Mesothelial cell of epicardium (in vitro differentiated cells): ENCODE measurements around the gene ANKRD13D. TPM values are rescaled to one million over a fixed set of nuclear protein-coding genes. Genes with fewer than 3 reads are reported as not detected.
"Not testable (repeated sequence)": the region's sequence is repeated elsewhere in the genome, so short reads cannot be mapped to it uniquely, and the experiment has no call there.

ENCODE experiments used
- DNase-seq, 2 experiments: peaks; one replicate each; pipeline ENCODE4 v3.0.0; 2021; ENCODE audit warnings: low spot score in 2 of 2; ENCODE audit not compliant: unreplicated experiment in 2 of 2
- H3K27ac Mint-ChIP-seq: 2 replicates; pipeline ENCODE4 v1.8.0; 2021; ENCODE audit warnings: mixed read lengths
- H3K27me3 Mint-ChIP-seq: 2 replicates; pipeline ENCODE4 v1.8.0; 2021; ENCODE audit warnings: low read depth, mixed read lengths
- H3K36me3 Mint-ChIP-seq: 2 replicates; pipeline ENCODE4 v1.8.0; 2021; ENCODE audit warnings: mixed read lengths
- H3K4me1 Mint-ChIP-seq: 2 replicates; pipeline ENCODE4 v1.8.0; 2021; ENCODE audit warnings: mixed read lengths
- H3K4me3 Mint-ChIP-seq: 2 replicates; pipeline ENCODE4 v1.8.0; 2021; ENCODE audit warnings: mild to moderate bottlenecking, moderate library complexity, mixed read lengths
- H3K9me3 Mint-ChIP-seq: 2 replicates; pipeline ENCODE4 v1.8.0; 2021; ENCODE audit warnings: mixed read lengths
- CTCF ChIP-seq: fragments of 200-600 bp; sonication (generic); IDR thresholded peaks from one replicate; pipeline ENCODE4 v1.5.0; 2021; ENCODE audit warnings: antibody characterized with exemption; ENCODE audit not compliant: unreplicated experiment
- total RNA-seq: library from RNA; stranded (reverse); gene quantifications from 3 replicates; pipeline ENCODE4 v1.2.1, GENCODE V29; 2021

The ANKRD13D gene
- total RNA-seq, 1 donor from 2014 or later: 76.5 TPM

DNA sequence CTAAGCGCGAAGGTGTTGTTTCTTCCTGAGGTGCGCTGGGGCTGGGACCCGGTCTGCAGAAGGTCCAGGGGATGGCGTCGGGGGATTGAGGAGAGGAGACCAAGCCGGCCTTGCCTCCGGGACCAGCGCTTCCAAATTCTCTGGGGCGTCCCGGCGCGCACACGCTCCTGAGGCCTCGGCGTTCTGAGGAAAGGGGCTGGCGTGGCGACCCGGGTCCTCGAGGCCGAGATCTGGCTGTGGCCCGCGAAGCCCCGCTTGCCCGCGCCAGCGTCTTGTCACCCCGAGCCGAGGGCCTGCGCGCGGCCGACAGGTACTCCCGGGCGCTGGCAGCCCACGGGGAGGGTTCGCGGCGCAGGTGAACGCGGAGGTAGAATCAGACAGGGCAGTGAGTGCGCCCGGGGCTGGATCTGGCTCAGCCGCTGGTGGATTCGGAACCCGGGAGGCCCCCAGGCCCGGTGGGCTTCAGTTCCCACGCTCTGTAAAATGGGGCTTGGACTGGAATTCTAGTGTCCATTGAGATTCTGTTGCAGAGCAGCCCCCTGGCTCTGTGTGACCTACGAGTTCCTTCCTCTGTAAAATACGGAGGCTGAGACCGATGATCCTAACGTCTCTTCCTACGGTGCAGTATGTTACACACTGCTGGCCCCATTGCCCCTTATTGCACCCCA lies 28.9 kb downstream of the ANKRD13D start:
- H3K9me3 Mint-ChIP-seq: no peaks in the 10 kb centered on the region
- TF ChIP-seq CTCF: peak; percentile 34
- H3K36me3 Mint-ChIP-seq: no peaks in the 10 kb centered on the region
- H3K4me3 Mint-ChIP-seq: peak overlapping the region; percentile 95
- peak overlapping the region; percentile 99 for H3K27ac Mint-ChIP-seq
- H3K4me1 Mint-ChIP-seq: peaks cover 10% of the 10 kb centered on the region
- H3K27me3 Mint-ChIP-seq: peaks cover 4% of the 10 kb centered on the region
- DNase-seq: no peak

- H3K4me1 Mint-ChIP-seq, H3K36me3 Mint-ChIP-seq, H3K27me3 Mint-ChIP-seq, H3K9me3 Mint-ChIP-seq, DNase-seq, H3K27ac Mint-ChIP-seq: not testable (repeated sequence)
- peak overlapping the region; percentile 95 for H3K4me3 Mint-ChIP-seq
Measured at GRCh38 chr11:67318876-67319275, 29.8 kb downstream of the ANKRD13D start.

DNA sequence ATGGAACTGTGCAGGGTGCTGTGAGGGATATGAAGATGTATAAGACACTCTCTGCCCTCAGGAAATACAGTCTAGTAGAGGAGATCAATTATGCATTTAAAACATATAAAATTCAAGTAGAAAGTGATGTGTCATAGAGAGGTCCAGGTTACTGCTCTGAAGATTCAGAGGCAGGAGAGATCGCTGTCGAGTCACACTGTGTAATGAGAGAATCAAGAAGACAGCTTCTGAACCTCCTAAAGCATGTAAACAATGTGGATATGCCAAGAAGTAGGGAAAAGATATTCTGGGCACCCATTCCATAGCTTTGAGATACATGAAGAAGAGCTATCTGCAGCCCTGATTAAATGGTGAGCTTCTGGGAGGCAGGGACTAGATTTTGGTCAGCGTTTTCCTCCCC lies 30.9 kb downstream of the ANKRD13D start:
- DNase-seq: no peak
- H3K9me3 Mint-ChIP-seq: no peaks in the 10 kb centered on the region
- H3K4me3 Mint-ChIP-seq: no peak overlapping the region
- TF ChIP-seq CTCF: no peak
- no peak overlapping the region for H3K27ac Mint-ChIP-seq
- H3K27me3 Mint-ChIP-seq: peaks cover 4% of the 10 kb centered on the region
- peaks cover 10% of the 10 kb centered on the region for H3K4me1 Mint-ChIP-seq
- peaks cover 2% of the 10 kb centered on the region for H3K36me3 Mint-ChIP-seq

DNA sequence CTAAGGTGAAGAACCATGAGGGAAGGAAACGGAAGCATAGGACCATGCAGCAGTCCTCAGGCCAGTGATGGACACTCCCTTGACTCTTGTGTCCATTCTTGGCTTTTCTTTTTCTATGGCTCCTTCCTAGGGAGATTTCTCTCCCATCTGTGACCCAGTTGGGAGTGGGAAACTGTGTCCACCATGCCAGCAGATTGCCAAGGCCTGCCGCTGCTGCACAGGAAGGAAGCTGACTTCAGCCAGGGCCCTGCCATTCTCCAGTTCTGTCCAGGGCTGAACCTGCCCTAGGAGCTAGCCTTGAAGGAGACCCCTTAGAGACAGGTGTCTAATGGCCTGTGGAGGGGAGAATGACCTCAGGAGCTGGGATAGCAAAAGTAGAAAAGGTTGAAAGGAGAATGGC lies 31.6 kb downstream of the ANKRD13D start:
- Mint-ChIP-seq H3K36me3 (peaks cover 2% of the 10 kb centered on the region), H3K4me1 (peaks cover 10% of the 10 kb centered on the region), H3K4me3 (no peak overlapping the region), H3K27ac (no peak overlapping the region), H3K27me3 (peaks cover 4% of the 10 kb centered on the region), H3K9me3 (no peaks in the 10 kb centered on the region)
- no peak for DNase-seq
- no peak for TF ChIP-seq CTCF

DNA sequence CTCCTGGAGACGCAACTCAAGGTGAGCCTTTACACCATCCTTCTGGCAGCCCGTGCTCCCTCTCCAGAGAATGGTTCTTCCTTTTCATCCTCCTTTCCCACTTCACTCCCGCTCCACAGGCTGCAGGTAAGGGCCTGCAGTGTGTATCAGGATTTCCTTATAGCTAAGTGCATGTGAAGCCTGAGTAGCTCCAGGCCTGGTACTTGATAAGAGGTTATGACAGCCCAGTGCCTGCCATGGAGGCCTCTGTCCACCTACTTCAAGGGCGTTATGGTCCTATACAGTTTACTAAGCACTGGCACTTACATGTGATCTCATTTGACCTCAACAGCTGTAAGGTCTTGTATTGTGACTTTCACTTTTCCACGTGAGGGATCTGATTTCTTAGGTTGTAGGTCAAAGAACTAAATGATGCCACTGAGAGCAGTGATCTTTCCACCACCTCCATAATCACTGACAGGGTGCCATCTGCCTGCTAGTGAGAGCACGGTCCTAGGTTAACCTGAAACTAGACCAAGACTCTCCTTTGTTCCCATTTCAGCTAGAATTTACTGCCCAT lies 32.3 kb downstream of the ANKRD13D start:
- H3K9me3 Mint-ChIP-seq: no peaks in the 10 kb centered on the region
- DNase-seq: no peak
- peaks cover 6% of the 10 kb centered on the region for H3K36me3 Mint-ChIP-seq
- peaks cover 4% of the 10 kb centered on the region for H3K27me3 Mint-ChIP-seq
- H3K4me3 Mint-ChIP-seq: no peak overlapping the region
- TF ChIP-seq CTCF: no peak
- no peak overlapping the region for H3K27ac Mint-ChIP-seq
- H3K4me1 Mint-ChIP-seq: peaks cover 10% of the 10 kb centered on the region

DNA sequence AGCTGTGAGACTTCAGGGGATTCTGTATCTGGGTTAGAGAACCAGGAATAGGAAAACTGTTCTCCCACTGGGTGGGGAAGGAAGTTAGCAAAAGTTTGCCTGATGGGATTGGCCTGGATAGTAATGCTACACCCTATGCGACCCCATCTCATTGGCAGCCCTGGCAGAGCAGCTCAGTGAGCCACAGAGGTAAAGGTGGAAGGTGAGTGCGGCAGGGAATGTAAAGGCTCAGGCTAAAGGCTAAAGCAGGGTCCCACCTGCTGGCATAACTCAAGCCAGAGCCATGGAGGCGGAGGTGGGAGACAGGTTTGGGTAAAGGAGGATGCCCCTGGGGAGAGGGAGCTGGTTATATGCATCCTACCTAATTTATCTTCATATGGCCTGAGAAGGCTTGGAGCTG lies 32.9 kb downstream of the ANKRD13D start:
- no peak overlapping the region for H3K27ac Mint-ChIP-seq
- H3K9me3 Mint-ChIP-seq: no peaks in the 10 kb centered on the region
- peaks cover 4% of the 10 kb centered on the region for H3K27me3 Mint-ChIP-seq

More for the DNA sequence above, 32.9 kb downstream of the ANKRD13D start:
- Mint-ChIP-seq H3K4me1 (peaks cover 7% of the 10 kb centered on the region), H3K36me3 (peaks cover 6% of the 10 kb centered on the region), H3K4me3 (no peak overlapping the region)
- no peak for TF ChIP-seq CTCF
- DNase-seq: no peak
